ENCODE data around the gene MAPK6. TPM values are rescaled to one million over a fixed set of nuclear protein-coding genes. Genes with fewer than 3 reads are reported as not detected.

Gene MAPK6
- total and polyA plus RNA-seq, 10 of the 15 experiments (the other 5 are each of a cell fraction or from before 2014, with no cell fraction given): 20.6 to 100 (median 52.6) TPM

- TF ChIP-seq, protein P1, sequence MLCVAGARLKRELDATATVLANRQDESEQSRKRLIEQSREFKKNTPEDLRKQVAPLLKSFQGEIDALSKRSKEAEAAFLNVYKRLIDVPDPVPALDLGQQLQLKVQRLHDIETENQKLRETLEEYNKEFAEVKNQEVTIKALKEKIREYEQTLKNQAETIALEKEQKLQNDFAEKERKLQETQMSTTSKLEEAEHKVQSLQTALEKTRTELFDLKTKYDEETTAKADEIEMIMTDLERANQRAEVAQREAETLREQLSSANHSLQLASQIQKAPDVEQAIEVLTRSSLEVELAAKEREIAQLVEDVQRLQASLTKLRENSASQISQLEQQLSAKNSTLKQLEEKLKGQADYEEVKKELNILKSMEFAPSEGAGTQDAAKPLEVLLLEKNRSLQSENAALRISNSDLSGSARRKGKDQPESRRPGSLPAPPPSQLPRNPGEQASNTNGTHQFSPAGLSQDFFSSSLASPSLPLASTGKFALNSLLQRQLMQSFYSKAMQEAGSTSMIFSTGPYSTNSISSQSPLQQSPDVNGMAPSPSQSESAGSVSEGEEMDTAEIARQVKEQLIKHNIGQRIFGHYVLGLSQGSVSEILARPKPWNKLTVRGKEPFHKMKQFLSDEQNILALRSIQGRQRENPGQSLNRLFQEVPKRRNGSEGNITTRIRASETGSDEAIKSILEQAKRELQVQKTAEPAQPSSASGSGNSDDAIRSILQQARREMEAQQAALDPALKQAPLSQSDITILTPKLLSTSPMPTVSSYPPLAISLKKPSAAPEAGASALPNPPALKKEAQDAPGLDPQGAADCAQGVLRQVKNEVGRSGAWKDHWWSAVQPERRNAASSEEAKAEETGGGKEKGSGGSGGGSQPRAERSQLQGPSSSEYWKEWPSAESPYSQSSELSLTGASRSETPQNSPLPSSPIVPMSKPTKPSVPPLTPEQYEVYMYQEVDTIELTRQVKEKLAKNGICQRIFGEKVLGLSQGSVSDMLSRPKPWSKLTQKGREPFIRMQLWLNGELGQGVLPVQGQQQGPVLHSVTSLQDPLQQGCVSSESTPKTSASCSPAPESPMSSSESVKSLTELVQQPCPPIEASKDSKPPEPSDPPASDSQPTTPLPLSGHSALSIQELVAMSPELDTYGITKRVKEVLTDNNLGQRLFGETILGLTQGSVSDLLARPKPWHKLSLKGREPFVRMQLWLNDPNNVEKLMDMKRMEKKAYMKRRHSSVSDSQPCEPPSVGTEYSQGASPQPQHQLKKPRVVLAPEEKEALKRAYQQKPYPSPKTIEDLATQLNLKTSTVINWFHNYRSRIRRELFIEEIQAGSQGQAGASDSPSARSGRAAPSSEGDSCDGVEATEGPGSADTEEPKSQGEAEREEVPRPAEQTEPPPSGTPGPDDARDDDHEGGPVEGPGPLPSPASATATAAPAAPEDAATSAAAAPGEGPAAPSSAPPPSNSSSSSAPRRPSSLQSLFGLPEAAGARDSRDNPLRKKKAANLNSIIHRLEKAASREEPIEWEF (IDR thresholded peaks at IDR 0.05; ENCODE audit: insufficient replicate concordance, low read depth, low read length): no peak
- no peak for TF ChIP-seq KDM1A (IDR thresholded peaks at IDR 0.05; ENCODE audit: borderline replicate concordance)
- TF ChIP-seq ATF7 (IDR thresholded peaks at IDR 0.05; ENCODE audit: low read depth): peak; percentile 63
- peak; percentile 58; the same call in 1 of the 2 replicates for TF ChIP-seq DPF2 (IDR thresholded peaks at IDR 0.05)
Observed at GRCh38 chr15:52013151-52013791, 5.7 kb upstream of the MAPK6 start (continued).

DNA sequence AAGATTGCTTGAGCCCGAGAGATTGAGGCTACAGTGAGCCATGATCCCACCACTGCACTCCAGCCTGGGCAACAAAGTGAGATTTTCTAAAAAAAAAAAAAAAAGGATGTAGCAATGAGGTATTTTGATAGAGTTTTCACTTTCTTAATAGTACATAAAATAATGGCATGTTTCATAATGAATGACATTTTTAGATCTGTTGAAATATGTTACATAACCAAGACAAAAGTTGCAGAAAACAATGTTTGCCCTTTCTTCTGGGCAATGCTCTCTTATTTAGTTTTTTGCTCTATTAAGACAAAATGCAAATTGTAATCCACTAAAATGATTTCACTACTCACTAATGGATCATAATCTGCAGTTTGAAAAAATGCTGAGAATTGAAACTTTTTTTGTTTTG lies 4.4 kb upstream of the MAPK6 start:
- Histone ChIP-seq H3K9ac (ENCODE audit: control insufficient read depth, insufficient read depth, low read length) (no peak overlapping the region), H3K36me3 (ENCODE audit: control insufficient read depth in 2 of 2, insufficient read depth in 2 of 2, low read length in 1 of 2) (no peaks in the 10 kb centered on the region), H4K20me1 (ENCODE audit: control insufficient read depth, insufficient read depth) (no peaks in the 10 kb centered on the region), H3K27ac (ENCODE audit: control insufficient read depth, insufficient read depth) (no peak overlapping the region), H3K4me3 (no peak overlapping the region), H3K79me2 (ENCODE audit: control insufficient read depth, insufficient read depth, low read length) (peaks cover 8% of the 10 kb centered on the region), H2AFZ (ENCODE audit: control insufficient read depth, low read depth, low read length) (no peak overlapping the region), H3K4me2 (ENCODE audit: control insufficient read depth, insufficient read depth) (no peak overlapping the region), H3K4me1 (ENCODE audit: control insufficient read depth, insufficient read depth, low read length) (peaks cover 47% of the 10 kb centered on the region), H3K27me3 (replicated peaks in 1 of 2; ENCODE audit: control insufficient read depth in 2 of 2, insufficient read depth in 2 of 2, low read length in 1 of 2) (no peaks in the 10 kb centered on the region), H3K9me3 (replicated peaks; ENCODE audit: control insufficient read depth, insufficient read depth, low read length) (no peaks in the 10 kb centered on the region)
- WGBS (ENCODE audit: insufficient coverage, insufficient replicate concordance, low lambda C conversion rate, missing lambda C conversion rate): 100% methylated on average over 1 of the region's 1 CpG
- in situ Hi-C loops (cut with MboI): loop anchor here (5.0 kb wide), 1 partner anchor 363 kb away; no protein-coding TSS in a partner anchor
- BruUV-seq (replicated peaks): no TSS peak
- TF ChIP-seq GATAD2B (conservative IDR thresholded peaks at IDR 0.05; ENCODE audit: low read depth) (no peak), POU2F2 (IDR thresholded peaks at IDR 0.05; ENCODE audit: borderline replicate concordance, low read depth, low read length) (no peak), SMAD1 (IDR thresholded peaks at IDR 0.05; ENCODE audit: low read depth, partially characterized antibody) (no peak), JUNB (IDR thresholded peaks at IDR 0.05) (no peak), POLR2AphosphoS5 (IDR thresholded peaks at IDR 0.05; ENCODE audit: low read length) (no peak), ATF7 (IDR thresholded peaks at IDR 0.05; ENCODE audit: low read depth) (no peak)
- TF ChIP-seq, protein P2, sequence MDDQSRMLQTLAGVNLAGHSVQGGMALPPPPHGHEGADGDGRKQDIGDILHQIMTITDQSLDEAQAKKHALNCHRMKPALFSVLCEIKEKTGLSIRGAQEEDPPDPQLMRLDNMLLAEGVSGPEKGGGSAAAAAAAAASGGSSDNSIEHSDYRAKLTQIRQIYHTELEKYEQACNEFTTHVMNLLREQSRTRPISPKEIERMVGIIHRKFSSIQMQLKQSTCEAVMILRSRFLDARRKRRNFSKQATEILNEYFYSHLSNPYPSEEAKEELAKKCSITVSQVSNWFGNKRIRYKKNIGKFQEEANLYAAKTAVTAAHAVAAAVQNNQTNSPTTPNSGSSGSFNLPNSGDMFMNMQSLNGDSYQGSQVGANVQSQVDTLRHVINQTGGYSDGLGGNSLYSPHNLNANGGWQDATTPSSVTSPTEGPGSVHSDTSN (IDR thresholded peaks at IDR 0.05; ENCODE audit: insufficient replicate concordance, low read depth, low read length): no peak
- TF ChIP-seq, protein P3, sequence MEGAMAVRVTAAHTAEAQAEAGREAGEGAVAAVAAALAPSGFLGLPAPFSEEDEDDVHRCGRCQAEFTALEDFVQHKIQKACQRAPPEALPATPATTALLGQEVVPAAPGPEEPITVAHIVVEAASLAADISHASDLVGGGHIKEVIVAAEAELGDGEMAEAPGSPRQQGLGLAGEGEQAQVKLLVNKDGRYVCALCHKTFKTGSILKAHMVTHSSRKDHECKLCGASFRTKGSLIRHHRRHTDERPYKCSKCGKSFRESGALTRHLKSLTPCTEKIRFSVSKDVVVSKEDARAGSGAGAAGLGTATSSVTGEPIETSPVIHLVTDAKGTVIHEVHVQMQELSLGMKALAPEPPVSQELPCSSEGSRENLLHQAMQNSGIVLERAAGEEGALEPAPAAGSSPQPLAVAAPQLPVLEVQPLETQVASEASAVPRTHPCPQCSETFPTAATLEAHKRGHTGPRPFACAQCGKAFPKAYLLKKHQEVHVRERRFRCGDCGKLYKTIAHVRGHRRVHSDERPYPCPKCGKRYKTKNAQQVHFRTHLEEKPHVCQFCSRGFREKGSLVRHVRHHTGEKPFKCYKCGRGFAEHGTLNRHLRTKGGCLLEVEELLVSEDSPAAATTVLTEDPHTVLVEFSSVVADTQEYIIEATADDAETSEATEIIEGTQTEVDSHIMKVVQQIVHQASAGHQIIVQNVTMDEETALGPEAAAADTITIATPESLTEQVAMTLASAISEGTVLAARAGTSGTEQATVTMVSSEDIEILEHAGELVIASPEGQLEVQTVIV (IDR thresholded peaks at IDR 0.05; ENCODE audit: borderline replicate concordance, partially characterized antibody): no peak
- ChIA-PET POLR2A (interaction anchor here (0.7 to 1.2 kb wide), 3 partner anchors 8 to 85 kb away, joined by 3 to 5 read pairs (median 4); no protein-coding TSS in a partner anchor), CTCF (interaction anchor here (0.7 kb wide), 1 partner anchor 452 kb away, joined by 3 read pairs; no protein-coding TSS in a partner anchor), RAD21 (ENCODE audit: unreplicated experiment) (no interaction called here), SMC1A (ENCODE audit: uncharacterized antibody, unreplicated experiment) (interaction anchor here (1.7 kb wide), 1 partner anchor 55 kb away, joined by 5 read pairs; no protein-coding TSS in a partner anchor)
- no peak for ATAC-seq
- no peak for DNase-seq (ENCODE audit: low read depth, low spot score)
- no peak for FAIRE-seq
- intact Hi-C loops (cut with micrococcal nuclease; ENCODE audit: unreplicated experiment): no loop called here

Data from GM12878 (cell line).